Activated naive CD8-positive, alpha-beta T cell treated with anti-CD3 and anti-CD28 coated beads, Interleukin-2, amount 50 U/mL, for 24 hours (primary cell): ENCODE results near the gene GLRX5.
A peak's percentile ranks its signal among the peaks of the same experiment; 100 is the strongest.

Source experiments
- ATAC-seq: fragments of 150-1000 bp; cut with Tn5 transposase; one replicate; pipeline ENCODE4 v1.10.0; 2021
- DNase-seq: peaks from one replicate; pipeline ENCODE4 v3.0.0; 2021
- H3K27ac Mint-ChIP-seq: one replicate; pipeline ENCODE4 v1.8.0; 2021; ENCODE audit warnings: mild to moderate bottlenecking, mixed read lengths
- H3K27me3 Mint-ChIP-seq: one replicate; pipeline ENCODE4 v1.8.0; 2021; ENCODE audit warnings: mixed read lengths
- H3K36me3 Mint-ChIP-seq: one replicate; pipeline ENCODE4 v1.8.0; 2021; ENCODE audit warnings: low read depth, mixed read lengths
- H3K4me1 Mint-ChIP-seq: one replicate; pipeline ENCODE4 v1.8.0; 2021; ENCODE audit warnings: mixed read lengths
- H3K4me3 Mint-ChIP-seq: one replicate; pipeline ENCODE4 v1.8.0; 2021; ENCODE audit warnings: mild to moderate bottlenecking, moderate library complexity, mixed read lengths
- H3K9me3 Mint-ChIP-seq: one replicate; pipeline ENCODE4 v1.8.0; 2021; ENCODE audit warnings: mixed read lengths

The GLRX5 gene

DNA sequence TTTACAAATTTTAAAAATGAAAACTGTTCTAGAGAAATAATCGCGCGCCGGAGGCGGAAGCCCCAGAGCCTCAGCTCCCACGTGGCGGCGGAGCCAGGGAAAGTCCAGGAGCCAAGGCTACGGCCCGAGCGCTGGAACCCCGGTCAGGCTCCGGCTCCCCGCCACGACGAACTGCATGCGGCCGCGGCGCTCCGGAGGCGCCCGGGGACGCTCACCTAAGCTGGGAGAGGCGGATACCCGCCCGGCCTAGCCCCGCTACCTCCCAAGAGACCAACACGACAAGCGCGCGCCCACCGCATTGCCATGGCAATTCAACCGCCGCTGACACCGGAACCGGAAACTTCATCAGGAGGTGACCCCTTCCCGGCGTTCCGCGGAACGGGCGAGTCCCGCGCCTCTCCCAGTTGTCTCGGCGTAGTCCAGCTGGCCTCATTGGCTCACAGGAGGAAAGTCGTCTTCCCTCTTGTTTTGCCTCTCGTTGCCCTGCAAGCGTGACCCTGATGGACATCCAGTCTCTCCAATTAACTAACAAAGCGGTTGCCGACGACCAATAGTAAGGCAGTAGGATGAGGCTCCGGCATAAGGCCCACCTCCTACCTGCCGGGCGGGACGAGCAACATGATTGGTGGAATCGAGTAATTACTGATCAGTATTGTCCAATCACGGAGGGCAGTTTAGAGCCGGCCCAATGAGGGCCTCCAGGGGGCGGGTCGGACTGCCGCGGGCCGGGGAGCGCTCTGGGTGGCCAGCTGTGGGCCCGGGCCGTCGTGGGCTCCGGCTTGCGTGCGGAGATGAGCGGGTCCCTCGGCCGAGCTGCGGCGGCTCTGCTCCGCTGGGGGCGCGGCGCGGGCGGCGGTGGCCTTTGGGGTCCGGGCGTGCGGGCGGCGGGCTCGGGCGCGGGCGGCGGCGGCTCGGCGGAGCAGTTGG, at the start of gene GLRX5:
Gene GLRX5 (plus strand): TSS at position 752 of the 927 bp plus-strand sequence. CDS start 40 bp downstream, at position 792.
- Mint-ChIP-seq H3K36me3 (peaks cover 39% of the 10 kb centered on the region), H3K4me1 (peaks cover 73% of the 10 kb centered on the region), H3K4me3 (peak within 1 kb of the TSS; percentile 99), H3K27me3 (peaks cover 4% of the 10 kb centered on the region), H3K27ac (peak within 1 kb of the TSS; percentile 93), H3K9me3 (no peaks in the 10 kb centered on the region)
- DNase-seq: peak; percentile 96
- peak; percentile 94 for ATAC-seq

DNA sequence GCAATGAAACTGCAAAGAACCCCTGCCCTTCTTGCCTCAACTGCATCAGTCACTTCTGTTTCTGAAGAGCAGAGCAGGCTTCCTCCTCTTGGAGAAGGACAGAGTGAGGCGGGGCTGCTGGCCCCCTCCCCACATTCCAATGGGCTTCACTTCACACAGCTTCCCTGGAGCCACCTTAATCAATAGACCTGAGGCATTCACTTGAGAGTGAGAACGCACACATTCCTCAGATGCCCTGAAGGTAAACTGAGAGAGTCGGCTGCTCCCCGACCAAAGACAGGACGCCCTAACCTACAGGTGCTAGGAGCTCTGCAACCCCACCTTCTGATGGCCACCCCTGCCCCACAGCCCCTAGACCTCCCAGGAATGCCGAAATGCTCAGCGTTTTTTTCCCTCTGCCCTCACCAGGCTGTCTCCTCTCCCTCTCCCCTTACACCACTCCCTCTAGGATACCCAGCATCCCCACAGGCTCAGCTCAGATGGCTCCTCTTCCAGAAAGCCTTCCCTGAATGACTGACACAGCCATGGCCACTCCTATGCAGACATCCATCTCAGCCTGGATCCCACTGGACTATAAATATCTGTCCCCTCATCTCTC, 49.5 kb upstream of the GLRX5 start:
- no peaks in the 10 kb centered on the region for H3K9me3 Mint-ChIP-seq
- no peak for ATAC-seq
- H3K4me1 Mint-ChIP-seq: peaks cover 46% of the 10 kb centered on the region
- H3K4me3 Mint-ChIP-seq: no peak overlapping the region
- no peak for DNase-seq
- peak overlapping the region; percentile 7 for H3K27ac Mint-ChIP-seq
- H3K27me3 Mint-ChIP-seq: no peaks in the 10 kb centered on the region
- no peaks in the 10 kb centered on the region for H3K36me3 Mint-ChIP-seq

DNA sequence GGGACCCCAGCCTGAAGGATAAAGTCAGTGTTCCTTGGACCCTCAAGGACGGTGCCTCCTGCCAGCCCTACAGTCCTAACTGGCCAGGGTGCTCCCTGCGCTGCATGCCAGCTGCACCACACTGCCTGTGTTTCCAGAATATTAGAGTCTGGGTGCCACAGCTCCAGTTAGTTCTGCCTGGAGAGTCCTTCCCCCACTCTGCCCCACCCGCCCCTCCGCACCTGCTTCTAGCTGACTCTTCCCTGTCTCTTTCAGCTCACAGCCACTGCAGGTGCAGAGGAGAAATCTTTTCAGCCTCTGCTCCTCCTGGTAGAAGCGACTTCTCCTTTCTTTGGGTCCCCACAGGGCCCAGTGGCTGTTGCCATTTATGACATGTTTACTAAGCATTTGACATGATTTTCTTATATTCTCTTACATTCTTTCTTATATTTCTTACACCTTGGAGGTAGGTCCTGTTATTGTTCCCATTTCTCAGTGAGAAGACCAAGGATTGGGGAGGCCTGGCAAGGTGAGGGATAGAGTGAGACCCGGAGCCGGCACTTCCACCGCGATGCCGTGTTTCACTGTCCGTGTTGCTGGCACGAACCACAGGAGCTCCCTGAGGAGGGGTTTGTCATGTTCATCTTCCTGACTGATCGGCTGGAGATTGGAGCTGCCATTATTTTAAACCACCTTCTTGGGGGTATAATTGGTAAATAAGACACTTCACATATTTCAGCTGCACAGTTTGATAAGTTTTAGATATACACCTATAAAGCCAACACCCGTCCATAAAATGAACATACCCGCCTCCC, 47.8 kb upstream of the GLRX5 start:
- Mint-ChIP-seq H3K27me3 (no peaks in the 10 kb centered on the region), H3K4me3 (no peak overlapping the region), H3K36me3 (peaks cover 3% of the 10 kb centered on the region), H3K9me3 (peaks cover 4% of the 10 kb centered on the region), H3K27ac (peak overlapping the region; percentile 17), H3K4me1 (peaks cover 41% of the 10 kb centered on the region)
- no peak for ATAC-seq
- DNase-seq: no peak

DNA sequence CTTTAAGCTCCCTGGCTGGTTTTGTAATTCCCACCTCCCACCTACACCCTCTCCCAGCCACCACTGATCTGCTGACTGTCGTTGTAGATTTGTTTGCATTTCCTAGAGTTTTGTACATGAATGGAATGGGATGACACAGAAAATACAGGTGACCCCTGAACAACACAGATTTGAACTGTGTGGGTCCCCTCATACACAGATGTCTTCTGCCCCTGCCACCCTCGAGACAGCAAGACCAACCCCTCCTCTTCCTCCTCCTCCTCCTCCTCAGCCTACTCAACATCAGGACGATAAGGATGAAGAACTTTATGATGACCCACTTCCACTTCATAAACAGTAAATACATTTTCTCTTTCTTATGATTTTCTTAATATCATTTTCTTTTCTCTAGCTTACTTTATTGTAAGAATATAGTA, 47.2 kb upstream of the GLRX5 start:
- peaks cover 41% of the 10 kb centered on the region for H3K4me1 Mint-ChIP-seq
- H3K36me3 Mint-ChIP-seq: peaks cover 9% of the 10 kb centered on the region
- no peak overlapping the region for H3K27ac Mint-ChIP-seq
- no peak for ATAC-seq
- H3K27me3 Mint-ChIP-seq: no peaks in the 10 kb centered on the region
- peaks cover 6% of the 10 kb centered on the region for H3K9me3 Mint-ChIP-seq
- no peak for DNase-seq
- no peak overlapping the region for H3K4me3 Mint-ChIP-seq

DNA sequence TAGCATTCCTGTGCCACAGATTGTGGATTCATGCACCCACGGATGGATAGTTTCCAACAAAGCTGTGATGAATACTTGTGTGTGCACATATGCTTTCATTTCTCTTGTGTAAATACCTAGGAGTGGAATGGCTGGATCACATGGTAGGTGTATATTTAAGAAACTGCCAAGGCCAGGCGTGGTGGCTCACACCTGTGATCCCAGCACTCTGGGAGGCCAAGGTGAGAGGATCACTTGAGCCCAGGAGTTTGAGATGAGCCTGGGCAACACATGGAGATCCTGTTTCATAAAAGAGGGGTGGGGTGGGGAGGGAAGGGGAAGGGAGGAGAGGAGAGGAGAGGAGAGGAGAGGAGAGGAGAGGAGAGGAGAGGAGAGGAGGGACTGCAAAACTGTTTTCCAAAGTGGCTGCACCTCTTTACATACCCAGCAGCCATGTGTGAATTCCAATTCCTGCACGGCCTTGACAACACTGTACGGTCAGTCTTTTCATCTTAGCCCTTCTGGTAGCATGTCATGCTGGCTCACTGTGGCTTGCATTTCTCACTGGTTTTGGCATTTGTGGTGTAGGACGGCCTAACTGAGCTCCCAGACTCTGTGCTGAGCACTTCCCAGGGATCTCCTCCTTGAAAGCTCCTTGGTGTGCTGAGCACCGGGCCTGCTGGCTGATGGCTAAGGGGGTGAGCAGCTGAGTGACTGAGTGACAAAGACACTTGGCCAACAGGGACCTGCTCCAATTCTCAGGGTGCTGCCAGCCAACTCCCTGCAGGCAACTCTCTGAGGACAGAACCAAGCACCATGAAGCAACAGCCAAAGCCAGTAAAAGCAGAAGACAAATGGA, 46.3 kb upstream of the GLRX5 start:
- DNase-seq (no peak), ATAC-seq (no peak)
- H3K36me3 Mint-ChIP-seq: peaks cover 9% of the 10 kb centered on the region
- H3K4me3 Mint-ChIP-seq: no peak overlapping the region
- peaks cover 35% of the 10 kb centered on the region for H3K4me1 Mint-ChIP-seq
- H3K27me3 Mint-ChIP-seq: no peaks in the 10 kb centered on the region
- H3K27ac Mint-ChIP-seq: no peak overlapping the region
- H3K9me3 Mint-ChIP-seq: peaks cover 6% of the 10 kb centered on the region

DNA sequence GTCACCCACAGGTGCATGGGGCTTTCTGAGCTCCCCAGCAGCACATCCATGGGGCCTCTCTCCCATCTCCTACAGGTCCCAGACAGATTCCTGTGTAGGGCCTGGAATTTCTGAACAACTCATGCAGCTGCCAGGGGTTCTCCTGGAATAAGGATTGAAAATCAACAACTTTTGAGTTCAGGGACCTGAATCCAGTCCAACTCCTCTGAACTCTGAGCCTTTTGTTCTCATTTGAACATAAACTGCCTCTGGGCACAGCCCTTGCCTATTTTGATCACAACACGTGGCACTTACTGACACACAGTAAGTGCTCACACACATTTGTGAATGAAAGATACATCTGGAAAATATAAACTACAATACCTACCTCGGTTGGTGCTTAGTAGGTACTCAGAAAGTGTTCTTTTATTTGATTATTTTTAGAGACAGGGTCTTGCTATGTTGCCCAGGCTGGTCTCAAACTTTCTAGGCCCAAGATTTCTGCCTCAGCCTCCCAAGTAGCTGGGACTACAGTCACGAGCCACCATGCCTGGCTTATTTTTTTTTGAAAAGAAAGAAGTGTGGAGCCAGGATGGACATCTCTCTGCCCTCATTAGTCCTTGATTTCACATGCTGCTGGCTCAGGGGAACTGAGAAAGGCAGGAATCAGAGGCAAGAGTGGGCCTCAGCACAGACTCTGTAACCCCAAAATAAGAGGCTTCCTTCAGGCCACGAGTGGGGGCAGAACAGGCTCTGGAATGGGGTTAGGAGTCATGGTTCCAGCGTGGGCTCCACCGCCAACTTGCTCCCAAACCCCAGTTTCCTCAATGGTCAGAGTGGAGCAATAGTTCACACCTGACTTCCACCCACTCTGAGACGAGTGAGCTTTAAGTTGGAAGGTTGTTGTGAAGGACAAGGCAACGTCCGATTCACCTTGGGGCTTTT, 45.4 kb upstream of the GLRX5 start:
- Mint-ChIP-seq H3K4me1 (peaks cover 33% of the 10 kb centered on the region), H3K27ac (no peak overlapping the region), H3K4me3 (no peak overlapping the region)

DNA sequence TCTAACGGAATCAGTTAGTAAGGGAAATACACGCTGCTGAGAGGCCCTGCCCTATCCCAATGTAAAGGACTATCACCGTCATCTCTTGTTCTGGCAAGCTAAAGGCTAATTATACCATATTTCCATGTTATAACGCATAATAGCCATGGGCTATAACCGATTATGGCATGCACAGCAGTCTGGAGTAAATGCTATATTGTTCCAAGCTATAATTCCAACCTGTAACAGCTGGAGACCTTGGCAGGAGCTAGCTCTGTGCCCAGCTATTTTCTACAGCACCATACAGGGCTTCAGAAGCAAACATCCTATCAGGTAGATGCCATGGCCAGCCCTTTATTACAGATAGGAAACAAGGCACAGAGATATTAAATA, 44.7 kb upstream of the GLRX5 start:
- H3K4me1 Mint-ChIP-seq: peaks cover 36% of the 10 kb centered on the region
- no peak overlapping the region for H3K4me3 Mint-ChIP-seq
- no peak overlapping the region for H3K27ac Mint-ChIP-seq
- ATAC-seq: no peak
- DNase-seq: no peak
- H3K36me3 Mint-ChIP-seq: peaks cover 13% of the 10 kb centered on the region
- no peaks in the 10 kb centered on the region for H3K27me3 Mint-ChIP-seq
- H3K9me3 Mint-ChIP-seq: peaks cover 6% of the 10 kb centered on the region

More for the DNA sequence above, 45.4 kb upstream of the GLRX5 start:
- Mint-ChIP-seq H3K9me3 (peaks cover 6% of the 10 kb centered on the region), H3K36me3 (peaks cover 12% of the 10 kb centered on the region), H3K27me3 (no peaks in the 10 kb centered on the region)
- DNase-seq (no peak), ATAC-seq (no peak)

DNA sequence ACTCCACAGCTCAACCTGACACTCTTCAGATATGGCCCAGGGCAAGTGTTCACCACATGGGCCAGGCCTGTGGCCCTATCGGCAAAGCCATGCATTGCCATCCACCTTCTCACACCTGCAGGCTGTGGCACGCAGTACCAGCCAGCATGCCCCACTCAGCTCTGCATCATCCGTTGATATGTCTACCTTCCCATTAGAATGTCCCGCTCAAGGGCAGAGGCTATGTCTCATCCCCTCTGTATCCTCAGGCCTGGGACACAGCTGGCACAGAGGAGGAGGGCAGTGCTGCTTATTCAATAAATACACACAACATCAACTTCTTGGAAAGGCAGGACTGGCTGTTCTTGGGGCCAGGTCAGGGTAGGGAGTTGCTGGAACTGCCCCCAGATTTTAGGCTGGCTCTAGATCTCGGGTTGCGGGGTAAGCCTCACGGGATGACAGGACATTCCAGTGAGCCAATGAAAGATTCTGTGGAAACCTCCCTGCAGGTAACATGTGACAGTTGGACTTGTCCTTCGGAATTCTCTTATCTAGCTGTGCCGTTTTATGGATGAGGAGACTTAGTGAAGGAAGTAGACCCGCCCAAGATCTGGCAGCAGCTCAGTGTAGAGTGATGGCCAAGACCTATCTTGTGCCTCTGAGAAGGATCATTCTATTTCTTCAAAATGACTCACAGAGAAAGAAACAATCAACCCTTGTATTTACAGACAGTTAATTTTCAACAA, 44.0 kb upstream of the GLRX5 start:
- H3K4me1 Mint-ChIP-seq: peaks cover 44% of the 10 kb centered on the region
- DNase-seq (no peak), ATAC-seq (no peak)
- H3K27ac Mint-ChIP-seq: no peak overlapping the region
- H3K4me3 Mint-ChIP-seq: no peak overlapping the region
- H3K27me3 Mint-ChIP-seq: no peaks in the 10 kb centered on the region
- peaks cover 17% of the 10 kb centered on the region for H3K36me3 Mint-ChIP-seq
- H3K9me3 Mint-ChIP-seq: peaks cover 6% of the 10 kb centered on the region

DNA sequence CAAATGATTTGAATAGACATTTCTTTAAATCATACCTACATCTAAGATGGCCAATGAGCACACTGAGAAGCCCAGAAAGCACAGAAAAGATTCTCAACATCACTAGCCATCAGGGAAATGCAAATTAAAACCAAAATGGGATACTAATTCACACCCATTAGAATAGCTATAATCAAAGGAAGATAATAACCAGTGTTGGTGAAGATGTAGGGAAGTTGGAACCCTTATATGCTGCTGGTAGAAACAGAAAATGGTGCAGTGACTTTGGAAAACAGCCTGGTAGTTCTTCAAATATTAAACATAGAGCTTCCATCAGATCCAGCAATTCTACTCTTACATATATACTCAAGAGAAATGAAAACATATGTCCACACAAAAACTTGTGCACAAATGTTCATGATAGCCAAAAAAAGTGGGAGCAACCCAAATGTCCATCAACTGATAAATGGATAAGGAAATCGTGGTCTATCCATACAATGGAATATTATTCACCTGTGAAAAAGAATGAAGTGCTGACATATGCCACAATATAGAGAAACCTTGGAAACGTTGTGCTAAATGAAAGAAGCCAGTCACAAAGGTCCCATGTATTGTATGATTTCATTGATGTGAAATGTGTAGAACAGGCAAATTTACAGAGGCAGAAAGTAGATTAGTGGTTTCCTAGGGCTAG, 42.8 kb upstream of the GLRX5 start:
- Mint-ChIP-seq H3K27ac (no peak overlapping the region), H3K4me3 (no peak overlapping the region)
- ATAC-seq: no peak

DNA sequence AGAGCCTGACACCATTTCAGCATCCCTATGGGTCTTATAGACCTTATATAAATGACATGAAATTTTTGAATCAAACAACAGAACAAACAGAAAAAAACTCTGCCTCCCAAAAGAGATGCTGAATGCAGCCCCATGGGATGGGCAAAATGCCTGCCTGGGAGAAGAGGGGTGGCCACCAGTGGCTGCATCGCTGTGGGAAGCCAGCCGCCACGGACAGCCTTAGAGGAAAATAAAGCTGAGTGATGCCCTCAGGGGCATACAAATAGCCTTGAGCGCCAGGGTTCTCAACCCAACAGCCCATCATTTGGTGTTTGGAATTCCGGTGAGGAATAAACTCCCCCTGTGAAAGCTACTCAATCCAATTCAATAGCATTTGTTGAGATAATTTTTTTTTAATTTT, 41.3 kb upstream of the GLRX5 start:
- Mint-ChIP-seq H3K9me3 (peaks cover 6% of the 10 kb centered on the region), H3K27ac (no peak overlapping the region), H3K4me3 (no peak overlapping the region), H3K4me1 (peaks cover 49% of the 10 kb centered on the region), H3K36me3 (peaks cover 17% of the 10 kb centered on the region), H3K27me3 (no peaks in the 10 kb centered on the region)
- DNase-seq: no peak
- no peak for ATAC-seq

More for the DNA sequence above, 42.8 kb upstream of the GLRX5 start:
- H3K4me1 Mint-ChIP-seq: peaks cover 50% of the 10 kb centered on the region
- no peak for DNase-seq
- peaks cover 6% of the 10 kb centered on the region for H3K9me3 Mint-ChIP-seq
- H3K36me3 Mint-ChIP-seq: peaks cover 17% of the 10 kb centered on the region
- H3K27me3 Mint-ChIP-seq: no peaks in the 10 kb centered on the region

DNA sequence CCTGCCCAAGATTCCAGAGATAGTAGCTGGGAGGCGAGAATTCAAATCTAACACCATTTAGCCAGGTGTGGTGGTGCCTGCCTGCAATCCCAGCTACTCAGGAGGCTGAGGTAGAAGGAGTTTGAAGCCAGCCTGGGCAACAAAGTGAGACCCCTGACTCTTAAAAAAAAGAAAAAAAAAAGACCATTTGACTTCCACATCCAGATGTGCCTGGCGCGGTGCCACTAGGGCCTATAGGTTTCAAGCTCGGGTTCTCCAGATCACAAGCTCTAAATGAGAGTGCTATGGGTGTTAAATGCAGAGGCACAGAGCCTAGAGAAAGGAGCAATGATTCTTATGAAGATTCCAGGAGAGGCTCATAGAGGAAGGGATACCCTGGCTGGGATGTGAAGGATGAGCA, 40.9 kb upstream of the GLRX5 start:
- Mint-ChIP-seq H3K4me3 (no peak overlapping the region), H3K4me1 (peaks cover 51% of the 10 kb centered on the region), H3K27ac (peak overlapping the region; percentile 53), H3K36me3 (peaks cover 17% of the 10 kb centered on the region), H3K9me3 (peaks cover 6% of the 10 kb centered on the region), H3K27me3 (no peaks in the 10 kb centered on the region)
- DNase-seq (no peak), ATAC-seq (no peak)

DNA sequence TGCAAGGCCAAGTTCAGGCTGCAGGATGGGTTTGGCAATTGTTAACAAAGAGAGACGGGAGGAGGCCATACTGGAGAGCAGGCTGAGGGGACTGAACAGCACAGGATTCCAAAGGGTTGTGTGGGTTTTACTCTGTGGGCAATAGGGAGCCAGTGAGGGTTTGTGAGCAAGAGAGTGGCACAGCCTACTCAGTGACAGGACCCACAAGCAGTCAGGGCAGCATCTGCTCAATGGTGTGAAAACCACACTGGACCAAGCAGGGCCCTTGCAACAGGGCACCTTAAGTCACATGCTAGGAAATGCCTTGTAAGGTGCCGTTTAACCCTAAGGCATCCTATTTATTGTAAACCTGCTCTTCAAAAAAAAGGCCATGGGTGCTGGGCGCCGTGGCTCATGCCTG, 40.4 kb upstream of the GLRX5 start:
- ATAC-seq: no peak
- Mint-ChIP-seq H3K4me3 (no peak overlapping the region), H3K27me3 (no peaks in the 10 kb centered on the region)

More for the DNA sequence above, 40.4 kb upstream of the GLRX5 start:
- no peak for DNase-seq
- H3K27ac Mint-ChIP-seq: peak overlapping the region; percentile 53
- H3K9me3 Mint-ChIP-seq: peaks cover 6% of the 10 kb centered on the region
- peaks cover 53% of the 10 kb centered on the region for H3K4me1 Mint-ChIP-seq
- H3K36me3 Mint-ChIP-seq: peaks cover 19% of the 10 kb centered on the region
